Dermis microvascular lymphatic vessel endothelial cell (primary cell): Measurements from ENCODE around the gene ISYNA1. TPM values are rescaled to one million over a fixed set of nuclear protein-coding genes. Genes with fewer than 3 reads are reported as not detected.
"Not testable (repeated sequence)": the region's sequence is repeated elsewhere in the genome, so short reads cannot be mapped to it uniquely, and the experiment has no call there.

ENCODE experiments used
- DNase-seq, 2 donors: peaks; one replicate each; pipeline versions ENCODE4 v3.0.0 to v3.0.0-alpha.2; 2010; ENCODE audit warnings: low read depth in 2 of 2
- total RNA-seq: library from RNA; depleted of rRNA; stranded (reverse); fragments of >200 nt; gene quantifications from 2 replicates; pipeline ENCODE4 v1.2.1, GENCODE V29; 2014

The ISYNA1 gene
- total RNA-seq, 1 donor from 2014 or later = 38.1 TPM

- DNase-seq = no peak
These were observed 18.1 kb downstream of the ISYNA1 start for GRCh38 chr19:18419699-18420460.

GRCh38 chr19:18419195-18419698 is 18.7 kb downstream of the ISYNA1 start, which contains the start of gene SSBP4:
TSS of gene SSBP4 (plus strand) at chr19:18419398. CDS start at chr19:18419649, 251 bp downstream.
- DNase-seq = peak in 1 of 2 donors; percentile 86

GRCh38 chr19:18418483-18419194 is 19.3 kb downstream of the ISYNA1 start:
- DNase-seq = no peak

GRCh38 chr19:18418029-18418482 is 19.9 kb downstream of the ISYNA1 start:
- no peak for DNase-seq

- peak; percentile 68 to 90 for DNase-seq
These were observed 20.5 kb downstream of the ISYNA1 start for GRCh38 chr19:18417250-18418028.

GRCh38 chr19:18416778-18417249 is 21.1 kb downstream of the ISYNA1 start:
- peak; percentile 71 to 91 for DNase-seq

GRCh38 chr19:18415178-18415867 is 22.6 kb downstream of the ISYNA1 start:
- peak in 1 of 2 donors; percentile 62 for DNase-seq

- DNase-seq = no peak
These were observed 23.3 kb downstream of the ISYNA1 start for GRCh38 chr19:18414504-18415177.

GRCh38 chr19:18412610-18413239 is 25.2 kb downstream of the ISYNA1 start:
- no peak for DNase-seq

GRCh38 chr19:18408053-18408476 is 29.9 kb downstream of the ISYNA1 start:
- no peak for DNase-seq

- DNase-seq = no peak
These were observed 31.2 kb downstream of the ISYNA1 start for GRCh38 chr19:18406749-18407148.

GRCh38 chr19:18405754-18406153 is 32.2 kb downstream of the ISYNA1 start:
- DNase-seq = not testable (repeated sequence)

- not testable (repeated sequence) for DNase-seq
These were observed 35.3 kb downstream of the ISYNA1 start for GRCh38 chr19:18402455-18403248.

- DNase-seq = peak in 1 of 2 donors; percentile 36
These were observed 36.3 kb downstream of the ISYNA1 start for GRCh38 chr19:18401580-18402112.

- peak; percentile 26 to 44 for DNase-seq
These were observed 38.9 kb downstream of the ISYNA1 start for GRCh38 chr19:18399008-18399407.

GRCh38 chr19:18397242-18398202 is 40.4 kb downstream of the ISYNA1 start, which contains the start of gene LRRC25:
TSS of gene LRRC25 (minus strand) at chr19:18397622. CDS start at chr19:18396963, 659 bp downstream.
- DNase-seq = no peak
